ENCODE results near the gene TSSK2.

TSSK2 gene

DNA sequence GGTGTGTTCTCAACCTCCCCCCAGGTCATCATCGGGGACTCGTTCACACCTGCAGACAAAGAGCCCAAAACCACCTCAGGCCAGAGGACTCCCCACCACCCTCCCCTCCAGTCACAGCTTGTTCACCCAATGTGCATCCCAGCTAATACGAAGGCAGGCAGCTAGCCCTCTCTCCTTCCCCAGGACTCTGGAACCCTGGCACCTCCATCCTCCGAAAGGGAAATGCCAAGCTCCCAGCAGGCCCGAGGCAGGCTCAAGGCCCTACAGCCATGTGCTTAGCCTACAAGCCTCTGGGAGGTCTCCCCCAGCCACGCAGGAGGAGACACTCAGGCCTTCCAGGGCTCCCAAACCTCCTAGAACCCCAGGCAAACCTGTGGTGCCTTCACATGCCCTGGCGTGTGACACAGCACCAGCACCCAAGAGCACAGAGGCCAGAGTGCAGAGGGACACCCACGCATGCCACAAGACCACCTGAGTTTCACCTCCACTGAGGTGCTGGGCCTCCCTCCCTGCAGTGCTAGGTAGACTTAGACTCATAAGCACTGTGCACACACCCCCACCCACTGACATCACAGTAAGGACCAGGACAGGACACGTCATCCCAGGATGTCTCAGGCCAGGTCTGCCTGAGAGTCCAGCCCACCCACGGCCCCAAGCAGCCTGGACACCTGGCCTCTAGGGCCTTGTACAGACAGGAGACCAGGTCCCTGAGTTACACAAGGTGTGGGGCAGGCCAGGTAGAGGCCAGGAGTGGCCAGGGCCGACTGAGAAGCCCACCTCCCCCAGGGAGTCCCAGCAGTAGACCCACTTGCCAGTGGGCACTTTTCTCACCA lies 6.5 kb downstream of the TSSK2 start:
- Histone ChIP-seq H3K4me3 (ENCODE audit: low read depth in 1 of 2, low read length in 2 of 2) (no peak overlapping the region), H3K27ac (ENCODE audit: low read depth, low read length) (no peak overlapping the region), H3K36me3 (ENCODE audit: insufficient read depth, low read length) (peaks cover 89% of the 10 kb centered on the region), H3K9ac (ENCODE audit: low read length) (no peak overlapping the region), H3K4me1 (ENCODE audit: insufficient read depth, low read length) (no peaks in the 10 kb centered on the region), H3K9me3 (ENCODE audit: low read length) (no peaks in the 10 kb centered on the region), H3K27me3 (ENCODE audit: control insufficient read depth in 1 of 2, insufficient read depth in 2 of 2, low read length in 2 of 2) (no peaks in the 10 kb centered on the region)

DNA sequence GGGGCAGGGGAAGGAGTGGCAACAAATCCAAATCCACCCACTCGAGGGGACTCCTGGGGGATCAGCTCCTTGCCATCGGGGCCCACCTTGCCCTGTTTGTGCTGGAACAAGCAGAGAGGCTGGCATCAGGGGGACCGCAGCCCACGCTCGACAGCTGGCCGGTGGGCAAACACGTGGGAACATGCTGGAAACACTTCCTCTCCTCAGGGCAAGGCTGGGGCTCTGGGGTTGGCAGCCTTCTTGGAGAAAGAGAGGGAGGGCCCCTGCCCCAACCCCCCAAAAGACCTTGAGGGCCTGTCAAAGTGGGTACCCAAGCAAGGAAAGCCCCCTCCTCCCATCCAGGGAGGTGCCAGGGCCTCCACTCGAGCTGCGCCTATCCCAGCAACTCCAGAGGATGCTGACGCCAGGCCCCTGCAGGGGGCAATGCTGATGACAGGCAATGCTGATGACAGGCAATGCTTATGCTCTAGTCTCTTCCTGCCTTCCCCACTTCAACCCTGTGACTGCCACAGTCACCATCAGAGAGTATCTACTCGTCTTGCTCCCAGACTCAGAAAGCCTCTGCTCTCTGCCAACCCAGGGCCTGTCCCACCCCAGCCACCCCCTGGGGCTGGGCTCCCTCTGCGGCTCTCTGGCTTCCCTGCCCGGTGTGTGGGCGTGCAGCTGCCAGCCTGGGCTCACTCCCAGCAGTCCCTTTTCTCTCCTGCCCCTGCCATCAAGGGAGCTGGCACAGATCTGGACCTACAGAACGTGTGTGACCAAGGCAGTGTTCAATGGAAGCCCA lies 7.3 kb downstream of the TSSK2 start:
- peaks cover 84% of the 10 kb centered on the region for H3K36me3 ChIP-seq (ENCODE audit: insufficient read depth, low read length)
- H3K27ac ChIP-seq (ENCODE audit: low read depth, low read length): no peak overlapping the region
- H3K4me3 ChIP-seq (ENCODE audit: low read depth in 1 of 2, low read length in 2 of 2): no peak overlapping the region
- H3K9me3 ChIP-seq (ENCODE audit: low read length): no peaks in the 10 kb centered on the region
- no peak overlapping the region for H3K9ac ChIP-seq (ENCODE audit: low read length)
- no peaks in the 10 kb centered on the region for H3K27me3 ChIP-seq (ENCODE audit: control insufficient read depth in 1 of 2, insufficient read depth in 2 of 2, low read length in 2 of 2)
- H3K4me1 ChIP-seq (ENCODE audit: insufficient read depth, low read length): peaks cover 4% of the 10 kb centered on the region

GRCh38 chr22:19139001-19139356 lies 7.9 kb downstream of the TSSK2 start:
- Histone ChIP-seq H3K9me3 (ENCODE audit: low read length) (no peaks in the 10 kb centered on the region), H3K36me3 (ENCODE audit: insufficient read depth, low read length) (peaks cover 79% of the 10 kb centered on the region), H3K9ac (ENCODE audit: low read length) (no peak overlapping the region), H3K27me3 (ENCODE audit: control insufficient read depth in 1 of 2, insufficient read depth in 2 of 2, low read length in 2 of 2) (no peaks in the 10 kb centered on the region), H3K4me3 (ENCODE audit: low read depth in 1 of 2, low read length in 2 of 2) (no peak overlapping the region), H3K4me1 (ENCODE audit: insufficient read depth, low read length) (peaks cover 8% of the 10 kb centered on the region), H3K27ac (ENCODE audit: low read depth, low read length) (no peak overlapping the region)

DNA sequence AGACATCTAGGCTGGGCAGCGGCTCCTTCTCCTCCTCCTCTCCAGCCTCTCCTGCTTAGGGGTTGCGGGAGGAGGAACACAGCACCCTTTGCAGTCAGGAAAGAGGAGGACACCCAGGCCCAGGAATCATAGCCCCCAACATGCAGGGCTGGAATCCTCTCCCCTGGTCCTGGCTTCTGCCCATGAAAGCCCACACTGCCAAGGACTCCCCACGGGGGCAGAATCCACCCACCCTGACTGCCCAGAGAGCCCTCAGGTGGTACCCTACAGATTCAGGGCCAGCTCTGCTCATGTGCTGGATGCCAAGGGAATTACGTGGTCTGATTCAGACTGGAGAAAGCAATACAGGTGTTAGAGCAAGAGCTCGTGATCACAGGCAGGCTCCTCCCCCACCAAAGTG lies 8.9 kb downstream of the TSSK2 start:
- Histone ChIP-seq H3K36me3 (ENCODE audit: insufficient read depth, low read length) (peaks cover 69% of the 10 kb centered on the region), H3K27me3 (ENCODE audit: control insufficient read depth in 1 of 2, insufficient read depth in 2 of 2, low read length in 2 of 2) (no peaks in the 10 kb centered on the region), H3K27ac (ENCODE audit: low read depth, low read length) (no peak overlapping the region), H3K4me1 (ENCODE audit: insufficient read depth, low read length) (peaks cover 8% of the 10 kb centered on the region), H3K4me3 (ENCODE audit: low read depth in 1 of 2, low read length in 2 of 2) (no peak overlapping the region), H3K9ac (ENCODE audit: low read length) (no peak overlapping the region), H3K9me3 (ENCODE audit: low read length) (no peaks in the 10 kb centered on the region)

DNA sequence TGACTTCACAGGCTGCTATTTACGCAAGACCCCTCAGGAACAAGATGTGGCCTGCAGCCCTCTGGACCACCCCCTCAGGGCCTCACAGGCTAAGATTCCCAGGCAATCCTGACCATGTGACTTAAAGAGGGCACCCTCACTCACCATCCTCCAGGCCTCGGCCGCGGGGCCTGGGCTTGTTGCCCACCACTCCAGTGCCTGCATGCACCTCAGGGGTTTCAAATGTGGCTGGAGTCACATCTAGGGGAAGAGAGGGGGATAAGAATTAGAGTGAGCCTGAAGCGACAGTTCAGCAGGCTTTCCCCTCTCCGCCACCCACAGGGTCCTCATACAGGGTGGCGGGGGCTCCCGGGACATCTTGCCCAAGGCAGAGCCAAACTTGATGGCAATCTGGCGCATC lies 11.3 kb downstream of the TSSK2 start:
- peaks cover 8% of the 10 kb centered on the region for H3K4me1 ChIP-seq (ENCODE audit: insufficient read depth, low read length)
- peaks cover 49% of the 10 kb centered on the region for H3K36me3 ChIP-seq (ENCODE audit: insufficient read depth, low read length)
- no peaks in the 10 kb centered on the region for H3K27me3 ChIP-seq (ENCODE audit: control insufficient read depth in 1 of 2, insufficient read depth in 2 of 2, low read length in 2 of 2)
- H3K27ac ChIP-seq (ENCODE audit: low read depth, low read length): no peak overlapping the region
- no peaks in the 10 kb centered on the region for H3K9me3 ChIP-seq (ENCODE audit: low read length)
- no peak overlapping the region for H3K4me3 ChIP-seq (ENCODE audit: low read depth in 1 of 2, low read length in 2 of 2)
- H3K9ac ChIP-seq (ENCODE audit: low read length): no peak overlapping the region

GRCh38 chr22:19143212-19143611 lies 12.1 kb downstream of the TSSK2 start:
- Histone ChIP-seq H3K36me3 (ENCODE audit: insufficient read depth, low read length) (peaks cover 41% of the 10 kb centered on the region), H3K4me1 (ENCODE audit: insufficient read depth, low read length) (peaks cover 8% of the 10 kb centered on the region), H3K27me3 (ENCODE audit: control insufficient read depth in 1 of 2, insufficient read depth in 2 of 2, low read length in 2 of 2) (peaks cover 0 to 5% of the 10 kb centered on the region in 2 donors), H3K9ac (ENCODE audit: low read length) (no peak overlapping the region), H3K4me3 (ENCODE audit: low read depth in 1 of 2, low read length in 2 of 2) (peak overlapping the region; percentile 72 to 98), H3K27ac (ENCODE audit: low read depth, low read length) (no peak overlapping the region), H3K9me3 (ENCODE audit: low read length) (no peaks in the 10 kb centered on the region)

GRCh38 chr22:19143967-19144400 lies 12.9 kb downstream of the TSSK2 start:
- peaks cover 34% of the 10 kb centered on the region for H3K36me3 ChIP-seq (ENCODE audit: insufficient read depth, low read length)
- H3K4me1 ChIP-seq (ENCODE audit: insufficient read depth, low read length): peaks cover 8% of the 10 kb centered on the region
- peak overlapping the region; percentile 72 to 98 for H3K4me3 ChIP-seq (ENCODE audit: low read depth in 1 of 2, low read length in 2 of 2)
- no peaks in the 10 kb centered on the region for H3K9me3 ChIP-seq (ENCODE audit: low read length)
- H3K27me3 ChIP-seq (ENCODE audit: control insufficient read depth in 1 of 2, insufficient read depth in 2 of 2, low read length in 2 of 2): peaks cover 0 to 12% of the 10 kb centered on the region in 2 donors
- peak overlapping the region; percentile 55 for H3K9ac ChIP-seq (ENCODE audit: low read length)
- peak overlapping the region; percentile 83 for H3K27ac ChIP-seq (ENCODE audit: low read depth, low read length)

DNA sequence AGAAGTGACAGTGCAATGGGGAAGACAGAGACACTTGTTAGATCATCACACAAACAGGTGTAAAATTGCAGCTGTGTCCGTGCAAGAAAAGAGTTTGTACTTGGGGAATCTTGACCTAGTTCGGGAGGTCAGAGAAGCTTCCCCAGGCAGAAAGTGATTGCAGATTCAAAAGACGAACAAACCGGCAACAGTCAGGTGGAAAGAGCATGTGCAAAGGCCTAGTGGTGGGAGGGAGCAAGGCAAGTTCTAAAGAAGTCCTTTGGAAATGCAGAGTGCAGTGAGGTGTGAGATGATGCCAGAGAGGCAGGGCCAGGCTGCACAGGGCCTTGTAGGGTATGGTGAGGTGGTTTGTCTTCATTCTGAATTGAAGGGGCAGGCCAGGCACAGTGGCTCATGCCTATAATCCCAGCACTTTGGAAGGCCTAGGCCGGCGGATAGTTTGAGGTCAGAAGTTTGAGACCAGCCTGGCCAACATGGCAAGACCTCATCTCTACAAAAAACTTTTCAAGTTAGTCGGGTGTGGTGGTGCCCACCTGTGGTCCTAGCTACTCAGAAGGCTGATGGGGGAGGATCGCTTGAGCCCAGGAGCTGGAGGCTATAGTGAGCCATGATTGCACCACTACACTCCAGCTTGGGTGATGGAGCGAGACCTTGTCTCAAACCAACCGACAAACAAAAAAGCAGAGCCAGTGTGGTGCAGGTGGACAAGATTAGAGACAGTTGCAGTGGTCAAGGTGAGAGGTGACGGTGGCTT lies 15.3 kb downstream of the TSSK2 start:
- H3K27me3 ChIP-seq (ENCODE audit: control insufficient read depth in 1 of 2, insufficient read depth in 2 of 2, low read length in 2 of 2): peaks cover 3 to 29% of the 10 kb centered on the region in 2 donors
- no peak overlapping the region for H3K4me3 ChIP-seq (ENCODE audit: low read depth in 1 of 2, low read length in 2 of 2)
- no peaks in the 10 kb centered on the region for H3K9me3 ChIP-seq (ENCODE audit: low read length)
- peaks cover 8% of the 10 kb centered on the region for H3K4me1 ChIP-seq (ENCODE audit: insufficient read depth, low read length)
- no peak overlapping the region for H3K27ac ChIP-seq (ENCODE audit: low read depth, low read length)
- no peak overlapping the region for H3K9ac ChIP-seq (ENCODE audit: low read length)
- H3K36me3 ChIP-seq (ENCODE audit: insufficient read depth, low read length): peaks cover 9% of the 10 kb centered on the region

- peaks cover 4% of the 10 kb centered on the region for H3K36me3 ChIP-seq (ENCODE audit: insufficient read depth, low read length)
- peaks cover 8% of the 10 kb centered on the region for H3K4me1 ChIP-seq (ENCODE audit: insufficient read depth, low read length)
- H3K4me3 ChIP-seq (ENCODE audit: low read depth in 1 of 2, low read length in 2 of 2): no peak overlapping the region
- H3K27ac ChIP-seq (ENCODE audit: low read depth, low read length): no peak overlapping the region
- peaks cover 8 to 33% of the 10 kb centered on the region in 2 donors for H3K27me3 ChIP-seq (ENCODE audit: control insufficient read depth in 1 of 2, insufficient read depth in 2 of 2, low read length in 2 of 2)
- H3K9ac ChIP-seq (ENCODE audit: low read length): no peak overlapping the region
- no peaks in the 10 kb centered on the region for H3K9me3 ChIP-seq (ENCODE audit: low read length)
Measured at GRCh38 chr22:19147195-19147780, 16.2 kb downstream of the TSSK2 start.

- Histone ChIP-seq H3K4me3 (ENCODE audit: low read depth in 1 of 2, low read length in 2 of 2) (no peak overlapping the region), H3K9me3 (ENCODE audit: low read length) (no peaks in the 10 kb centered on the region), H3K27me3 (ENCODE audit: control insufficient read depth in 1 of 2, insufficient read depth in 2 of 2, low read length in 2 of 2) (peaks cover 8 to 38% of the 10 kb centered on the region in 2 donors), H3K4me1 (ENCODE audit: insufficient read depth, low read length) (peaks cover 3% of the 10 kb centered on the region), H3K9ac (ENCODE audit: low read length) (no peak overlapping the region), H3K27ac (ENCODE audit: low read depth, low read length) (no peak overlapping the region), H3K36me3 (ENCODE audit: insufficient read depth, low read length) (no peaks in the 10 kb centered on the region)
Measured at GRCh38 chr22:19148417-19149046, 17.4 kb downstream of the TSSK2 start.
